Right renal cortex interstitium (tissue), 3 donors: ENCODE data around the gene RETN. TPM values are rescaled to one million over a fixed set of nuclear protein-coding genes. Genes with fewer than 3 reads are reported as not detected.

Experiments
- DNase-seq, 3 donors: peaks; one replicate each; pipeline ENCODE4 v3.0.0-alpha.2; 2013; ENCODE audit warnings: low read depth in 3 of 3, low spot score in 2 of 3
- polyA plus RNA-seq, 3 donors: library from polyadenylated mRNA; unstranded; fragments of 120-200 nt; gene quantifications; one replicate each; pipeline ENCODE4 v1.2.1, GENCODE V29; 2013; ENCODE audit not compliant: insufficient read length in 3 of 3

Gene RETN
- polyA plus RNA-seq, 3 donors: 0.64 to 1.5 (median 1.3) TPM

GRCh38 chr19:7681340-7682174, 12.7 kb downstream of the RETN start:
- DNase-seq: peak in 2 of 3 donors; percentile 52 to 69

- DNase-seq: no peak
Measured at GRCh38 chr19:7682175-7682855, 13.5 kb downstream of the RETN start.

- no peak for DNase-seq
Measured at GRCh38 chr19:7685546-7686445, 16.9 kb downstream of the RETN start.

- no peak for DNase-seq
Measured at GRCh38 chr19:7687177-7687576, 18.3 kb downstream of the RETN start.

GRCh38 chr19:7689165-7689564, 20.3 kb downstream of the RETN start:
- no peak for DNase-seq

GRCh38 chr19:7690779-7691258, 22.0 kb downstream of the RETN start:
- no peak for DNase-seq

GRCh38 chr19:7691497-7691896, 22.6 kb downstream of the RETN start:
- no peak for DNase-seq

- DNase-seq: no peak
Measured at GRCh38 chr19:7692417-7693088, 23.7 kb downstream of the RETN start.

GRCh38 chr19:7694499-7694898, 25.6 kb downstream of the RETN start:
- DNase-seq: no peak

- DNase-seq: no peak
Measured at GRCh38 chr19:7697721-7698287, 29.0 kb downstream of the RETN start.

GRCh38 chr19:7698583-7698982, 29.7 kb downstream of the RETN start:
- no peak for DNase-seq

GRCh38 chr19:7699003-7699402, 30.2 kb downstream of the RETN start:
- DNase-seq: no peak

GRCh38 chr19:7699417-7700401, 30.9 kb downstream of the RETN start:
- no peak for DNase-seq

- no peak for DNase-seq
Measured at GRCh38 chr19:7701049-7701653, 32.3 kb downstream of the RETN start.

GRCh38 chr19:7701654-7702457, 33.0 kb downstream of the RETN start, which contains the start of gene FCER2:
Gene FCER2, minus strand, starts transcription at chr19:7702131. Its CDS starts 2,371 bp downstream, at chr19:7699760.
- no peak for DNase-seq

GRCh38 chr19:7703332-7703731, 34.5 kb downstream of the RETN start:
- no peak for DNase-seq

- no peak for DNase-seq
Measured at GRCh38 chr19:7704280-7705060, 35.6 kb downstream of the RETN start.
